ENCODE data around the gene FCHSD2. TPM values are rescaled to one million over a fixed set of nuclear protein-coding genes. Genes with fewer than 3 reads are reported as not detected.
"Not testable (repeated sequence)": the region's sequence is repeated elsewhere in the genome, so short reads cannot be mapped to it uniquely, and the experiment has no call there.

Gene FCHSD2
- total and polyA plus RNA-seq, 10 donors = 30.2 to 129 (median 69.7) TPM

GRCh38 chr11:73140213-73141030, 1.7 kb downstream of the FCHSD2 start:
- TF ChIP-seq POLR2AphosphoS5 (IDR thresholded peaks at IDR 0.05) (peak in 1 of 3 donors; percentile 34), POLR2A (IDR thresholded peaks at IDR 0.05) (no peak)
- H3K36me3 ChIP-seq = peaks cover 0 to 41% (median 14%) of the 10 kb centered on the region in 6 donors
- no peaks in the 10 kb centered on the region for H3K9me3 ChIP-seq
- peak; percentile 84 for DNase-seq
- H3K27me3 ChIP-seq (replicated peaks in 1 of 7) = no peaks in the 10 kb centered on the region
- peak overlapping the region; percentile 95 to 99 (median 98) for H3K27ac ChIP-seq
- intact Hi-C loops (cut with DNase I; ENCODE audit: low total_unique reads) = loop anchor here (5.0 kb wide), 1 partner anchor 37 kb away; no protein-coding TSS in a partner anchor
- peak overlapping the region; percentile 91 to 100 (median 96) for H3K4me3 ChIP-seq
- WGBS, 5 donors = 3 to 7% (median 5%) methylated on average over 26 of the region's 26 CpGs
- H3K4me1 ChIP-seq = peaks cover 56 to 85% (median 76%) of the 10 kb centered on the region in 6 donors

DNA sequence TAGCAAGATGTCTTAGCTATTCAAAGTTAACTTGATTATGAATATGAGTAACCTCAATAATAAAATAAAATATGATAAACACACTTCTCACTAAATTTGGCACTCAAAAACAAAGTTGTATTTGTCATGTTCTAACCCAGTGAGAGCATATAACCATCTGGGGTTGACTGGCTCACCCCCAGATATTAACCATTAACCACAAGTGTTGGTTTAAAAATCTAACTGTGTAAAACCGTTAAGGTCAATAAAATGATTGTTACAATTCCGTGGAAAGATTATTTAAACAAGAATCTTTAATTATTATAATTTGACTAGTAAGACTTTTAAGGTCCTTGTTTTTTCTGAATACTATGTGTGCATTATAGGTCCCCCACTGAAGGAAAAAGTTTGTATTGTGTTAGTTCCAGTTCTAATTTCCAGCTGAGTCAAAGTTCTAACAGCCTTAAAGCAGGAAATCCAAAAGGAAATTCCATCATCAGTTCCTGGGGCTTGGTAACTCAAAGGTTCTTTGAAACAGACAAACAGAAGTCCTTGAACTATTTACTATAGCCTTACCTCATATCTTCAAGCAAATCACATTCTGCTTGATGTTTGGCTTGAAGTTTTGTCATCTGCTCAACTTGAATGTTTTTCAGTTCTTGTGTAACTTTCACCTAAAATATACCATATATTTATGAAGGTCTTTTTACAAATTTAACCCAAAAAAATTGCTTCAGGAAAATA, 2.5 kb downstream of the FCHSD2 start:
- 11 to 24% (median 19%) methylated on average over 2 of the region's 2 CpGs for WGBS, 5 donors
- intact Hi-C loops (cut with DNase I; ENCODE audit: low total_unique reads) = loop anchor here (5.0 kb wide), 1 partner anchor 38 kb away; no protein-coding TSS in a partner anchor

GRCh38 chr11:73137944-73138274, 4.2 kb downstream of the FCHSD2 start:
- peak overlapping the region in 6 of 8 donors; percentile 9 to 99 (median 98) for H3K27ac ChIP-seq
- intact Hi-C loops (cut with DNase I; ENCODE audit: low total_unique reads) = no loop called here
- peaks cover 0 to 66% (median 31%) of the 10 kb centered on the region in 6 donors for H3K36me3 ChIP-seq
- no peaks in the 10 kb centered on the region for H3K27me3 ChIP-seq (replicated peaks in 1 of 7)
- H3K9me3 ChIP-seq = no peaks in the 10 kb centered on the region
- H3K4me1 ChIP-seq = peaks cover 46 to 85% (median 67%) of the 10 kb centered on the region in 6 donors
- no peak for DNase-seq
- H3K4me3 ChIP-seq = peak overlapping the region in 3 of 8 donors; percentile 13 to 93 (median 18)
- TF ChIP-seq POLR2AphosphoS5 (IDR thresholded peaks at IDR 0.05) (no peak), POLR2A (IDR thresholded peaks at IDR 0.05) (no peak)
- TF ChIP-seq, protein P1, sequence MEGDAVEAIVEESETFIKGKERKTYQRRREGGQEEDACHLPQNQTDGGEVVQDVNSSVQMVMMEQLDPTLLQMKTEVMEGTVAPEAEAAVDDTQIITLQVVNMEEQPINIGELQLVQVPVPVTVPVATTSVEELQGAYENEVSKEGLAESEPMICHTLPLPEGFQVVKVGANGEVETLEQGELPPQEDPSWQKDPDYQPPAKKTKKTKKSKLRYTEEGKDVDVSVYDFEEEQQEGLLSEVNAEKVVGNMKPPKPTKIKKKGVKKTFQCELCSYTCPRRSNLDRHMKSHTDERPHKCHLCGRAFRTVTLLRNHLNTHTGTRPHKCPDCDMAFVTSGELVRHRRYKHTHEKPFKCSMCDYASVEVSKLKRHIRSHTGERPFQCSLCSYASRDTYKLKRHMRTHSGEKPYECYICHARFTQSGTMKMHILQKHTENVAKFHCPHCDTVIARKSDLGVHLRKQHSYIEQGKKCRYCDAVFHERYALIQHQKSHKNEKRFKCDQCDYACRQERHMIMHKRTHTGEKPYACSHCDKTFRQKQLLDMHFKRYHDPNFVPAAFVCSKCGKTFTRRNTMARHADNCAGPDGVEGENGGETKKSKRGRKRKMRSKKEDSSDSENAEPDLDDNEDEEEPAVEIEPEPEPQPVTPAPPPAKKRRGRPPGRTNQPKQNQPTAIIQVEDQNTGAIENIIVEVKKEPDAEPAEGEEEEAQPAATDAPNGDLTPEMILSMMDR (IDR thresholded peaks at IDR 0.05 in 8 of 11, conservative IDR thresholded peaks at IDR 0.05 in 3 of 11) = no peak

More for the DNA sequence above, 2.5 kb downstream of the FCHSD2 start:
- Histone ChIP-seq H3K9me3 (no peaks in the 10 kb centered on the region), H3K4me3 (peak overlapping the region; percentile 91 to 100 (median 96)), H3K36me3 (peaks cover 0 to 49% (median 18%) of the 10 kb centered on the region in 6 donors), H3K27ac (peak overlapping the region; percentile 95 to 99 (median 98)), H3K27me3 (replicated peaks in 1 of 7) (no peaks in the 10 kb centered on the region), H3K4me1 (peaks cover 59 to 85% (median 77%) of the 10 kb centered on the region in 6 donors)
- no peak for DNase-seq
- TF ChIP-seq POLR2AphosphoS5 (IDR thresholded peaks at IDR 0.05) (no peak), POLR2A (IDR thresholded peaks at IDR 0.05) (no peak)
- TF ChIP-seq, protein P1 (IDR thresholded peaks at IDR 0.05 in 8 of 11, conservative IDR thresholded peaks at IDR 0.05 in 3 of 11) = no peak

DNA sequence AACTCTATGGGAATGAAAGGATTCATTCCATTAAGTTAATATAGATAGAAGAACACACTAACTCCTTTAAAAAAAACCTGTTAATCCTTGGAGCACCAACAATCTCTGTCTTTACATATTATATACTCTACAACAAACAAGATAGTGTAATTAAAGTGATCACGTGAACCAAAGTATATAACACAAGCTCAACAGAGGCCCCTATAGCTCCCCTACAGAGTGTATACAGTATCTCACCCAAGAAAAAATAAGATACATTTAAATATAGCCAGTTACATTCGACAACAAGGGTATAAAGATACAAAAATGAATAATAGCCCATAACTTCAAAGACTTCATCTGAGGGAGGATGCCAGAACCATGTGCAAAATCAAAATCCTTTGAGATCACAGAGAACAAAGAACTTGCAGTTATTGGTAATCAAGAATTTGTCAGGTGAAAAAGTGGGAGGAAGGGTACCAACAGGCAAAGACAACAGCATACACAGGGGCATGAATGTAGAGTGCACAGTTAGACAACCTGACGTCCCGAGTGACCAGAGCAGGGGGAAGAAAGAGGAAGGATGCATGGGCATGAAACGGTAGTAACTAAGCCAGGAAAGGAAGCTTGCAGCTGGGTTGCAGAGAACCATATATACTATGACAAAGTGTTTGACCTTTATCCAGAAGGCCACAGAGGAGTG, 4.7 kb downstream of the FCHSD2 start:
- DNase-seq = no peak

DNA sequence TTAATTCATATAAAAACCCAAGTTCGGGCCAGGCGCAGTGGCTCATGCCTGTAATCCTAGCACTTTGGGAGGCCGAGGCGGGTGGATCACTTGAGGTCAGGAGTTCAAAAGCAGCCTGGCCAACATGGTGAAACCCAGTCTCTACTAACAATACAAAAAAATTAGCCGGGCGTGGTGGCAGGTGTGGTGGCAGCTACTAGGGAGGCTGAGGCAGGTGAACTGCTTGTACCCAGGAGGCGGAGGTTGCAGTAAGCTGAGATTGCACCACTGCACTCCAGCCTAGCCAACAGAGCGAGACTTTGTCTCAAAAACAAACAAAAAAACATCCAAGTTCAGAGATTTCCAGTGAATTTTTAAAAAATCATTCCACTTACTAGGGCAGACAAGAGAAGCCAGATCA, 5.4 kb downstream of the FCHSD2 start:
- intact Hi-C loops (cut with DNase I; ENCODE audit: low total_unique reads) = not testable (repeated sequence)

More for the DNA sequence above, 4.7 kb downstream of the FCHSD2 start:
- TF ChIP-seq, protein P1 (IDR thresholded peaks at IDR 0.05 in 8 of 11, conservative IDR thresholded peaks at IDR 0.05 in 3 of 11) = no peak
- TF ChIP-seq POLR2AphosphoS5 (IDR thresholded peaks at IDR 0.05) (peak in 1 of 3 donors; percentile 48), POLR2A (IDR thresholded peaks at IDR 0.05) (no peak)
- peaks cover 45 to 86% (median 67%) of the 10 kb centered on the region in 6 donors for H3K4me1 ChIP-seq
- peak overlapping the region in 6 of 8 donors; percentile 9 to 99 (median 98) for H3K27ac ChIP-seq
- H3K9me3 ChIP-seq = no peaks in the 10 kb centered on the region
- peaks cover 0 to 71% (median 33%) of the 10 kb centered on the region in 6 donors for H3K36me3 ChIP-seq
- intact Hi-C loops (cut with DNase I; ENCODE audit: low total_unique reads) = no loop called here
- peak overlapping the region in 3 of 8 donors; percentile 13 to 93 (median 18) for H3K4me3 ChIP-seq
- H3K27me3 ChIP-seq (replicated peaks in 1 of 7) = no peaks in the 10 kb centered on the region
- 25 to 37% (median 31%) methylated on average over 5 of the region's 5 CpGs for WGBS, 5 donors

More for the DNA sequence above, 5.4 kb downstream of the FCHSD2 start:
- peak overlapping the region in 4 of 8 donors; percentile 97 to 99 (median 98) for H3K27ac ChIP-seq
- not testable (repeated sequence) for H3K9me3 ChIP-seq; H3K27me3 ChIP-seq (replicated peaks in 1 of 7); DNase-seq
- WGBS, 5 donors = 87 to 93% (median 90%) methylated on average over 8 of the region's 8 CpGs
- H3K36me3 ChIP-seq = peaks cover 0 to 78% (median 38%) of the 10 kb centered on the region in 6 donors
- peak overlapping the region in 1 of 8 donors; percentile 93 for H3K4me3 ChIP-seq
- H3K4me1 ChIP-seq = peaks cover 45 to 93% (median 69%) of the 10 kb centered on the region in 6 donors
